HL-60/S4 treated with phorbol 12-myristate 13-acetate at 8.2 ng/mL for 4 days and 3 days (cell line): Measurements from ENCODE around the gene LRCH2.
"Not testable (repeated sequence)": the region's sequence is repeated elsewhere in the genome, so short reads cannot be mapped to it uniquely, and the experiment has no call there.

ENCODE experiments used
- in situ Hi-C: fragments of 300-500 bp; cut with MboI; formaldehyde crosslinking; loops from 2 replicates; pipeline ENCODE4 v1.15.0; 2022; ENCODE audit warnings: low sequenced_read_pairs

Gene LRCH2

GRCh38 chrX:115209547-115209946, 24.3 kb downstream of the LRCH2 start:
- in situ Hi-C loops: not testable (repeated sequence)

- in situ Hi-C loops: no loop called here
Observed at GRCh38 chrX:115204040-115204439, 29.9 kb downstream of the LRCH2 start.

- in situ Hi-C loops: no loop called here
Observed at GRCh38 chrX:115192244-115192700, 41.6 kb downstream of the LRCH2 start.

GRCh38 chrX:115191490-115192243, 42.2 kb downstream of the LRCH2 start:
- in situ Hi-C loops: no loop called here

- in situ Hi-C loops: no loop called here
Observed at GRCh38 chrX:115190636-115191489, 43.0 kb downstream of the LRCH2 start.

- in situ Hi-C loops: no loop called here
Observed at GRCh38 chrX:115189646-115190635, 44.0 kb downstream of the LRCH2 start.

GRCh38 chrX:115189110-115189509, 44.8 kb downstream of the LRCH2 start, which contains the start of gene RBMXL3:
TSS of gene RBMXL3 (plus strand) at chrX:115189410. CDS start at chrX:115189442, 32 bp downstream.
- in situ Hi-C loops: no loop called here

- in situ Hi-C loops: no loop called here
Observed at GRCh38 chrX:115183980-115184379, 49.9 kb downstream of the LRCH2 start.

GRCh38 chrX:115178473-115178872, 55.4 kb downstream of the LRCH2 start:
- in situ Hi-C loops: no loop called here

GRCh38 chrX:115177932-115178331, 56.0 kb downstream of the LRCH2 start:
- in situ Hi-C loops: no loop called here

GRCh38 chrX:115174548-115174947, 59.3 kb downstream of the LRCH2 start:
- in situ Hi-C loops: no loop called here

GRCh38 chrX:115173181-115173580, 60.7 kb downstream of the LRCH2 start:
- in situ Hi-C loops: no loop called here

- in situ Hi-C loops: no loop called here
Observed at GRCh38 chrX:115147220-115147619, 86.7 kb downstream of the LRCH2 start.

- in situ Hi-C loops: no loop called here
Observed at GRCh38 chrX:115142057-115142456, 91.8 kb downstream of the LRCH2 start.

- in situ Hi-C loops: no loop called here
Observed at GRCh38 chrX:115138040-115138439, 95.9 kb downstream of the LRCH2 start.

GRCh38 chrX:115134382-115134781, 99.5 kb downstream of the LRCH2 start:
- in situ Hi-C loops: no loop called here

GRCh38 chrX:115112411-115112810, 121.5 kb downstream of the LRCH2 start:
- in situ Hi-C loops: no loop called here

GRCh38 chrX:115098897-115099296, 135.0 kb downstream of the LRCH2 start:
- in situ Hi-C loops: no loop called here

GRCh38 chrX:115093191-115093590, 140.7 kb downstream of the LRCH2 start:
- in situ Hi-C loops: no loop called here

GRCh38 chrX:115089419-115089818, 144.5 kb downstream of the LRCH2 start:
- in situ Hi-C loops: no loop called here

GRCh38 chrX:115068896-115069295, 165.0 kb downstream of the LRCH2 start:
- in situ Hi-C loops: no loop called here
